IPS-15b (cell line): ENCODE results near the gene STIM1.

ENCODE experiments used
- H3K27me3 ChIP-seq: one replicate; pipeline ENCODE4 v1.6.1; 2013; ENCODE audit warnings: low read length; ENCODE audit not compliant: control insufficient read depth, insufficient read depth
- H3K36me3 ChIP-seq: one replicate; pipeline ENCODE4 v1.6.1; 2013; ENCODE audit warnings: low read length; ENCODE audit not compliant: control insufficient read depth, insufficient read depth
- H3K4me1 ChIP-seq: one replicate; pipeline ENCODE4 v1.6.1; 2013; ENCODE audit warnings: mild to moderate bottlenecking, low read length; ENCODE audit not compliant: control insufficient read depth, insufficient read depth
- H3K4me3 ChIP-seq: one replicate; pipeline ENCODE4 v1.5.1; 2013; ENCODE audit warnings: low read depth, low read length
- H3K9ac ChIP-seq: one replicate; pipeline ENCODE4 v1.6.1; 2013; ENCODE audit warnings: low read depth, mild to moderate bottlenecking, low read length
- H3K9me3 ChIP-seq: one replicate; pipeline ENCODE4 v1.6.1; 2013; ENCODE audit warnings: mild to moderate bottlenecking, low read length; ENCODE audit not compliant: control insufficient read depth, insufficient read depth

STIM1 gene

DNA sequence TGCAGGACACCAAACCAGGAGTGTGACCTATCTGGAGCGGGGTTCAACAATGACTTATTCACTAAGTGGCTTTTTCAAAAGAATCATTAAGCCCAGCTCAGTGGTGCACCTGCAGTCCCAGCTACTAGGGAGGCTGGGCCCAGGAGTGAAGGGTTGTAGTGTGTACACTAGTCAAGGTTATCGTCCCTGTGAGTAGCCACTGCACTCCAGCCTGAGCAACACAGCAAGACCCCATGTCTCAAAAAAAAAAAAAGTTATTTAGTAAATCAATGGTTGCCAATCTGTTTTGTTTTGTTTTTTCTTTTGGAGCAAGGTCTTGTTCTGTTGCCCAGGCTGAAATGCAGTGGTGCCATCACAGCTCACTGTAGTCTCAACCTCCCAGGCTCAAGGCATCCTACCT is 22.6 kb upstream of the STIM1 start:
- Histone ChIP-seq H3K9ac (no peak overlapping the region), H3K4me1 (peaks cover 17% of the 10 kb centered on the region), H3K36me3 (peaks cover 6% of the 10 kb centered on the region)

DNA sequence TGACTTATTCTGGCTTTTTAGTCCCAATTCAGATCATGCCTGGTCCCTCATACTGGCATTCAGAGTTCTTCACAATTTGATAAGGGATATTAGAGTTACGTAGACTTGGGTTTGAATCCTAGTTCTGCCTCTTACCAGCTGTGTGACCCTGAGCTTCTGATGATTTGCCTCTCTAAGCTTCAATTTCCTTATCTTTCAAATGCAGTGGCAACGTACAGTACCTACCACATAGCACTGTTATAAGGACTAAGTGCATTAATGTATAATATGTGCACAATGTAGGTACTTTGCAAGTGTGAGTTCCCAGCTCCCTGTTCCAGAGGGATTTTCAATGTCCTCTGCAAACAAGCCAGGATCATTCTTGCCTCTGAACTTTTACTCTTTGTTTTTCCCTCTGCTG is 22.0 kb upstream of the STIM1 start:
- Histone ChIP-seq H3K9ac (no peak overlapping the region), H3K4me3 (no peak overlapping the region), H3K27me3 (no peaks in the 10 kb centered on the region), H3K9me3 (no peaks in the 10 kb centered on the region), H3K36me3 (peaks cover 2% of the 10 kb centered on the region), H3K4me1 (peaks cover 17% of the 10 kb centered on the region)

More for the DNA sequence above, 22.6 kb upstream of the STIM1 start:
- no peaks in the 10 kb centered on the region for H3K27me3 ChIP-seq
- H3K9me3 ChIP-seq: no peaks in the 10 kb centered on the region
- H3K4me3 ChIP-seq: no peak overlapping the region

DNA sequence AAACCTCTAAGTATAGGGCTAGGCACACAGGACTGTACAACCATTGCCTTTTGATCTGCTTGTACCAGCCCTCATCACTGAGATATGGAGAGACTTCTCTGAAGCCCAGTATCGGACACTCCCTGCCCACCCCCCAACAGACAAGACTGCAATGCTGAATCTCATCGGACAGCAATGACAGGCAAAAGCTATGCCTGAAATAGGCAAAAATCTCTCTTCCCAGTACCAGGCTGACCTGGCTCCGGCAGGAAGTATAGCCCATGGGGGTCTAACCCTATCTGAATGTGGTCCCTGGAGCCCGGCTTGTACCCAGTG is 21.2 kb upstream of the STIM1 start:
- no peaks in the 10 kb centered on the region for H3K9me3 ChIP-seq
- no peak overlapping the region for H3K4me3 ChIP-seq
- H3K9ac ChIP-seq: no peak overlapping the region
- peaks cover 17% of the 10 kb centered on the region for H3K4me1 ChIP-seq
- peaks cover 2% of the 10 kb centered on the region for H3K36me3 ChIP-seq
- H3K27me3 ChIP-seq: no peaks in the 10 kb centered on the region

DNA sequence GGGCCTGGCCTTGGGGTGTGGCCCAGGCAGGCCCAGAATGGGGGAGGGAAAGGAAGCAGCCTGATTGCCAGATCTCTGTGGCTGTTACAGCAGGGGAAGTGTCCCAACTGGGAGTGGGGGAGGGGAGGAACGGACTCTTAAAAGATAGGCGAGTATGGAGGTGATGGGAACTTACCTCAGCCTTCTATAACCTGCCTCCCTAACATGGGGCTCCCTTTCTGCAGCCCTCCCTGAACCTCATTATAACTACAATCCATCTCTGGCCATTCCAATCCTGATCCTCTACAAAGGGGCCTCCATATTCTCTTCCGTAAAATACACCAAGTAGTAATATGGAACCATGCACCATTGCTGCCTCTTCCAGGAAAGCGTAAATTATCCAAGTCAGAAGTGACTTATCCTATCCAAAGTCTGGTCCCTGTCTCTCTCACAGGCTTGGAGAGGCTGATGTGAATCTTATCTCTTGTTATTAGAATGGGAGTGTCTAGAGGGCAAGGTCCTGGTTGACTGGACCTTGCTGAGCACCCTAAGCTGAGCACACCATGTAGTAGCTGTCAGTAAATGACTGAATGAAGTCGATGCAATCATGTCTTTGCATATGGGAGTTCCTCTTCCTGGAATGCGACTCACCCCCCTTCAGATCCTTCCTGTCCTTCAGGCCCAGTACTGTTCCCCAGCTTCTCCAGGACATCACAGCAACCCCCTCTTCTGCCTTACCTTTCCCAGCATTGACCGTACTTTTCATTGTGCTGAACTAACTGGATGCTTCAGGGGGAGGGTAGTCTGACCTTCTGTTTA is 20.6 kb upstream of the STIM1 start:
- Histone ChIP-seq H3K4me3 (no peak overlapping the region), H3K27me3 (no peaks in the 10 kb centered on the region), H3K4me1 (peaks cover 19% of the 10 kb centered on the region), H3K36me3 (peaks cover 2% of the 10 kb centered on the region), H3K9me3 (no peaks in the 10 kb centered on the region), H3K9ac (no peak overlapping the region)

DNA sequence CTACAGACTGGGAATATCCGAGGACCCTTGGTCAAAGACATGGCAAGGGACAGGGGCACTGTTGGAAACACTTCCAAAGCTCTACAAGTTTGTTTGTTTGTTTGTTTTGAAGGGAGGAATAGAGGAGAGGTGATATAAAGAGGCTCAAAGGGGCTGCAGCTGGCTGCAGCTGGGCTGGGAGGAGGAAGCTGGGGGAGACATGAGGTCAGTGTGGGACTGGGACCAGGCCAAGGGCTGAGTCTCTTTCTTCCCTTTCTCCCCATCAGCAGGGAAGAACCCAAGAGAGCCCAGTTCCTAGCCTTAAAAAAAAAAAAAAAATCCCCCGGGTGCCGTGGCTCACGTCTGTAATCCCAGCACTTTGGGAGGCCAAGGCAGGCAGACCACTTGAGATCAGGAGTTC is 19.7 kb upstream of the STIM1 start:
- H3K4me3 ChIP-seq: no peak overlapping the region
- H3K9me3 ChIP-seq: no peaks in the 10 kb centered on the region
- peaks cover 22% of the 10 kb centered on the region for H3K4me1 ChIP-seq
- no peak overlapping the region for H3K9ac ChIP-seq
- H3K36me3 ChIP-seq: peaks cover 2% of the 10 kb centered on the region
- no peaks in the 10 kb centered on the region for H3K27me3 ChIP-seq

DNA sequence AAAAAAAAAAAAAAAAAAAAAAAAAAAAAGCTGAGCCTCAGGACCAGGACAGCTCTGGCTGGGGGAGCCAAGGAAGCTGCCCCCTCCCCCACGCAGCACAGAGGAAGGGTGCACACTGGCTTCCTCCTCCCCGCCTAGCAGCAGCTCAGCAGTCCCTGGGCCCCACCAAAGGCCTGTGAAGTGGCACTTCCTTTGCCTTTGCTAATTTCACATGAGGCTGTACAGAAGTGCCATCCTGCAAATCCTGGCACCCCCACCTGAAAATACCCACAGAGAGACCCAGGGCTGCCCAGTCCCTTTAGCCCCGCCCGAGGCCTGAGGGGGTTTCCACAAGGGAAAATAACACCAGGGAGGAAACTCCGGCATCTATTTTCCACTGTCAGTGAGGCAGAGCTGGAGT is 18.6 kb upstream of the STIM1 start:
- no peaks in the 10 kb centered on the region for H3K9me3 ChIP-seq
- no peaks in the 10 kb centered on the region for H3K27me3 ChIP-seq
- H3K4me3 ChIP-seq: no peak overlapping the region
- H3K36me3 ChIP-seq: no peaks in the 10 kb centered on the region
- no peak overlapping the region for H3K9ac ChIP-seq
- H3K4me1 ChIP-seq: peaks cover 22% of the 10 kb centered on the region

DNA sequence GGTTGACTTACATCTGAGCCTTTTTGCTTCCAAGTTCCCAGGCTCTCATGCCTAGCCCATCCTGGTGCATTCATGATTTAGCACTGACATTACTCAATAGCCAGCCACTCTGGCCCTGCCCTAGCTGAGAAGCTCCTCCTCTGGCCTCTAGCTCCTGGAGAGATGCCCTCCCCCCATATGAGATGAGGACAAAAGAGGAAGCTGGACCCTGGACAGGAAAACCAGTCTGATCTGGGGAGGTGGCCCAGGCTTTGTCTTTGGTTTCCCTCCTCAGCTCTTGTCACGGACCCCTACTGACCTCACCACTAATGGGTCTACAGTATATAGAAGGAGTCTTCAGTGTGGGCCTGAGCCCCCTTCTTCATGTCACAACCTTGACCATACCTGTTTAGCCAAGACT is 17.7 kb upstream of the STIM1 start:
- H3K27me3 ChIP-seq: peaks cover 3% of the 10 kb centered on the region
- no peak overlapping the region for H3K9ac ChIP-seq
- no peaks in the 10 kb centered on the region for H3K36me3 ChIP-seq
- H3K9me3 ChIP-seq: no peaks in the 10 kb centered on the region
- H3K4me1 ChIP-seq: peaks cover 22% of the 10 kb centered on the region
- H3K4me3 ChIP-seq: no peak overlapping the region

DNA sequence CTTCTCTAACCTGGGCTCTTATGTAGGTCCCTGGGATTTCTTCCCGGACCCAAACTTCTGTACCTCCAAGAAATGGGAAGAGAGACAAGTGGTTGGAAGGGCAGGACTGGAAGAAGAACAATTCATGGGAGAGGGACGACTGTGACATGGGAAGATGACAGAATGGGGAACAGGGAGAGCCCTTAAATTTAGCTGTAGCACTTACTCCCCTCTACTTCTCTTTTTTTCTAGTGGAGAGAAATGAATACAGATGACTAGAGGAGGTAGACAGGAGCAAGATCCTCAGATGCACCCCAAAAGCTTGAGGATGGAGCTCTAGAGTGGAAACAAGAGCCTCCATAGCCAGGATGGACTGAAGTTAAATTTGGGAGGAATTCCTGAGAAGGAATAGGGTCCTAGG is 17.0 kb upstream of the STIM1 start:
- Histone ChIP-seq H3K4me3 (no peak overlapping the region), H3K4me1 (peaks cover 22% of the 10 kb centered on the region), H3K36me3 (no peaks in the 10 kb centered on the region), H3K9ac (no peak overlapping the region), H3K27me3 (peaks cover 3% of the 10 kb centered on the region), H3K9me3 (no peaks in the 10 kb centered on the region)

DNA sequence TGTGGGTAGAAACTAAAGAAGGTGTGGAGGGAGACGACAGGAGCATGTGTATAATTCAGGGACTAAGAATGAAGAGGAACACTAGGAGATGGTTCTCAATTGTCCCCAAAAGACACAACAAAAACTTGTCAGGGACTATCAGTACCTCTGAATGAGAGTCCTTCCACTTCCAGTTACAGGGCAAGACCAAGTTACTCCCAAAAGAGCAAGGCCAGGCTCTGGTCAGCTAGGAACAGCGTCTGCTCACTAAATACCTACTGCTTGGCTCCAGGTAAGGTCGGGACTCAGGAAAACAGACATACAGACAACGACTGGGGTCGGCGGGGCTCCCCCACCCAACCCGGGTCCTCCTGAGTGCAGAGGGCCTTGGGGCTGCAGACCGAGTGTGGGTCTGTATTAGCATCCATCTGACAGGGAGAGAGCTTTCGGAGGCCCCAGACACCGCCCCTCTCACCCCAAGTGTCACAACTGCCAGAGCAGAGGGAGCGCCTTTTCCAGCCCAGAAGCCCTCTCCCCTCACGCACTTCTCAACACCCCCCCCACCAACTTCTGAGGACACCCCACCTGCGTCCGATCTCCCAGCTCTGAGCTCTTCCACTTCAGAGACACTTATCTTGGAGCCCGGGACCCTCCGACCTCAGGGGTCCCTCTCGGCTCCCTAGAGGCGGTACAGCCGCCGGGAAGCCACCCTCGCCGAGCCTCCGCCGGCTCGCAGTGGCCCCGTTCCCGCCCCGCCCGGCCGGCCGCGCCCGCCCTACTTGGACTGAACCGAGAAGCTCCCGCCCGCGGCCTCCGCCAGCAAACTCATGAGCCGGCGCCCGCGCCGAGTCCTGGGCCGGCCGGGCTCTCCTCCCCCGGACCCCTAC is 15.2 kb upstream of the STIM1 start:
- Histone ChIP-seq H3K4me3 (peak overlapping the region; percentile 78), H3K9me3 (no peaks in the 10 kb centered on the region), H3K36me3 (no peaks in the 10 kb centered on the region), H3K27me3 (peaks cover 3% of the 10 kb centered on the region), H3K9ac (peak overlapping the region; percentile 12), H3K4me1 (peaks cover 10% of the 10 kb centered on the region)

DNA sequence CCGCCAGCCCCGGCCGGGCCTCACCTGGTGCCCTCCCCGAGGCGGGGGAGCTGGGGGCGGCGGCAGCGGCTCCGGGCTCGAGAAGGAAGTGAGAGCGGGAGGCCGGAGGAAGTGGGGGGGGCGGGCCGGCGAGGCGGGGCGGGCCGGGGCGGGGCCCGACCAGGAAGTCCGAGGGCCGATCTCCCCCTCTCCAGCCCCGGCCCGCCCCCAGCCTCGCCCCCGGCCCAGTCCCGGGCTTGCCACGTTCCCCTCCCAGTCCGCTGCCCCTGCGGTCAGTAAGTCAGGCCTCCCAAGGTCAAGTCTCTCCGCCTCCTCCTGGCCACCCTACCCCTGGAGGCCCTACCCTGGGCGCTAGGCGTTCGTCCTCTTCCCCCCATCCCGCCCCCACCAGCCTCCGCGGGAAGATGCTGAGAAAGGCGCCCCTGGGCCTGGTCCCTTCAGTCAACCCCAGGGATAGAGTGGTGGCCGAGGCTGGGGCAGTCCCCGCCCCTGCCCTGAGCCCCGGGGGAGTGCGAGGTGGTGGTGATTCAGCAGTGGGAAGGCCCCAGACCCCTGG is 14.5 kb upstream of the STIM1 start, which contains the start of gene RHOG:
RHOG (minus strand) TSS at position 90 of the 556 bp plus-strand sequence. CDS start 12,821 bp downstream, outside the sequence.
- peaks cover 9% of the 10 kb centered on the region for H3K4me1 ChIP-seq
- H3K27me3 ChIP-seq: peaks cover 3% of the 10 kb centered on the region
- H3K4me3 ChIP-seq: peak within 1 kb of the TSS; percentile 78
- no peaks in the 10 kb centered on the region for H3K9me3 ChIP-seq
- peak within 1 kb of the TSS; percentile 54 for H3K9ac ChIP-seq
- no peaks in the 10 kb centered on the region for H3K36me3 ChIP-seq

DNA sequence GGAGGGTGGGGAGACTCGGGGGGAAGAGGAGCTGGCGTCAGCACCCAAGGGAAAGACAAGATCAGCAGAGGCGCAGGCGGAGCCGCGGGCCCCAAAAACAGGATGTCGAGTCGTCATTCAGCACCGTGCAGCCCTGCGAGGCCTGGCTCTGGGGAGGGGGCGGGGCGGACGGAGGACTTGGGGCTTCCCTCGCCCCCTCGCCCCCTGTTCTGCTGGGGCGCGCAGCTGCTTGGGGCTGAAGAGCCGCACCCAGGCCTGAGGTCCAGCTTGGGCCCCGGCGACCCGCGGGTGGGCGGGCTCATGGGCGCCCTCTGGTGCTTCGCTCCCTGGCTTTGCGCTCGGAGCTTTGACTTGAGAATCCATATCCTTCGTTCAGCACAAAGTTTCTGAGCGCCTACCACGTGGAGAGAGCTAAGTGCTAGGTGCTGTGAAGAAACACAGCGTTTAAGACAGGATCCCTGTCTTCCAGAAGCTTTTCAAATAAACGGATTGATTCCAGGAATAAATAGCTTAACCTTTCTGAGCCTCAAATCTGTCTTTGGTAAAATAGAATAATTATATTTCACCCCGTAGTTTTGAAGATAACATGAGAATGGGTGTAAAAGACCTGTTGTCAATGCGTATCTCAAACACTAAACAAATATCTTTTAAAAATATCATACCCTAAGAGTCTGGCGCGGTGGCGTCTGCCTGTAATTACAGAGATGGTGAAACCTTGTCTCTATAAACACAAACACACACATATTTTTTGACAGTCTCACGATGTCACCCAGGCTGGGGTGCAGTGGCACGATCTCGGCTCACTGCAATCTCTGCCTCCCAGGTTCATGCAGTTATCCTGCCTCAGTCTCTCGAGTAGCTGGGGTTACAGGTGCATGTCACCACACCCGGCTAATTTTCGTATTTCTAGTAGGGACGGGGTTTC is 13.8 kb upstream of the STIM1 start:
- no peaks in the 10 kb centered on the region for H3K9me3 ChIP-seq
- peaks cover 9% of the 10 kb centered on the region for H3K4me1 ChIP-seq
- peak overlapping the region; percentile 52 for H3K4me3 ChIP-seq
- peaks cover 3% of the 10 kb centered on the region for H3K27me3 ChIP-seq
- H3K36me3 ChIP-seq: no peaks in the 10 kb centered on the region
- peak overlapping the region; percentile 54 for H3K9ac ChIP-seq
